Neural cell (in vitro differentiated cells): ENCODE results near the gene FERD3L. TPM values are rescaled to one million over a fixed set of nuclear protein-coding genes. Genes with fewer than 3 reads are reported as not detected.
A peak's percentile ranks its signal among the peaks of the same experiment; 100 is the strongest.
"Not testable (repeated sequence)": the region's sequence is repeated elsewhere in the genome, so short reads cannot be mapped to it uniquely, and the experiment has no call there.

ENCODE experiments used
- H2AFZ ChIP-seq: fragments of 200-600, 300-800 bp; sonication (generic), shearing (Covaris generic); 2 replicates; pipeline ENCODE4 v1.6.0; 2014; ENCODE audit warnings: low read depth, mild to moderate bottlenecking, antibody characterized with exemption, low read length, moderate library complexity
- H3F3A ChIP-seq: fragments of 200-600 bp; shearing (Covaris generic); 2 replicates; pipeline ENCODE4 v1.6.1; 2016; ENCODE audit warnings: mild to moderate bottlenecking, moderate library complexity, mixed read lengths, antibody characterized with exemption, low read length; ENCODE audit not compliant: insufficient read depth, poor library complexity, severe bottlenecking
- H3K27ac ChIP-seq: fragments of 200-600, 300-800 bp; sonication (generic), shearing (Covaris generic); 2 replicates; pipeline ENCODE4 v1.5.1; 2014; ENCODE audit warnings: mild to moderate bottlenecking, low read length, moderate library complexity
- H3K27me3 ChIP-seq: fragments of 300-800, 200-600 bp; sonication (generic), shearing (Covaris generic); 2 replicates; pipeline ENCODE4 v1.6.0; 2014; ENCODE audit warnings: mild to moderate bottlenecking, low read depth, low read length, moderate library complexity; ENCODE audit not compliant: insufficient read depth
- H3K36me3 ChIP-seq: fragments of 300-800, 200-600 bp; sonication (generic), shearing (Covaris generic); 2 replicates; pipeline ENCODE4 v1.5.1; 2014; ENCODE audit warnings: mild to moderate bottlenecking, antibody characterized with exemption, low read length, moderate library complexity; ENCODE audit not compliant: insufficient read depth
- H3K4me2 ChIP-seq: fragments of 300-800, 200-600 bp; sonication (generic), shearing (Covaris generic); 2 replicates; pipeline ENCODE4 v1.6.0; 2014; ENCODE audit warnings: mild to moderate bottlenecking, low read length
- H3K4me3 ChIP-seq: fragments of 300-800, 200-600 bp; sonication (generic), shearing (Covaris generic); 2 replicates; pipeline ENCODE4 v1.5.1; 2014; ENCODE audit warnings: mild to moderate bottlenecking, low read length, moderate library complexity
- H3K79me2 ChIP-seq: fragments of 200-600 bp; shearing (Covaris generic); replicated peaks from 2 replicates; pipeline ENCODE4 v1.6.0; 2014; ENCODE audit warnings: mild to moderate bottlenecking, low read length, moderate library complexity; ENCODE audit not compliant: insufficient read depth
- H3K9ac ChIP-seq: fragments of 300-800, 200-600 bp; sonication (generic), shearing (Covaris generic); 2 replicates; pipeline ENCODE4 v1.6.1; 2016; ENCODE audit warnings: mild to moderate bottlenecking, low read length, mixed read lengths
- H3K9me2 ChIP-seq: fragments of 200-600 bp; shearing (Covaris generic); 2 replicates; pipeline ENCODE4 v1.6.1; 2016; ENCODE audit warnings: mild to moderate bottlenecking, low read length, mixed read lengths; ENCODE audit not compliant: insufficient read depth
- H3K9me3 ChIP-seq: fragments of 200-600, 300-800 bp; sonication (generic), shearing (Covaris generic); 2 replicates; pipeline ENCODE4 v1.6.1; 2016; ENCODE audit warnings: mild to moderate bottlenecking, mixed run types, low read length, moderate library complexity, mixed read lengths
- H4K20me1 ChIP-seq: fragments of 200-600 bp; shearing (Covaris generic); 2 replicates; pipeline ENCODE4 v1.6.1; 2016; ENCODE audit warnings: mild to moderate bottlenecking, mixed run types; ENCODE audit not compliant: insufficient read depth
- EP300 ChIP-seq: fragments of 450-650 bp; conservative IDR thresholded peaks from 2 replicates; pipeline ENCODE4 v1.6.1; 2014; ENCODE audit warnings: antibody characterized with exemption, mild to moderate bottlenecking, moderate library complexity; ENCODE audit not compliant: poor library complexity, severe bottlenecking
- EZH2 ChIP-seq: fragments of 200-600, 300-800 bp; shearing (Covaris generic), sonication (generic); IDR thresholded peaks from 2 replicates; pipeline ENCODE4 v1.6.1; 2014; ENCODE audit warnings: antibody characterized with exemption, low read length, borderline replicate concordance, mild to moderate bottlenecking; ENCODE audit not compliant: insufficient read depth, poor library complexity, severe bottlenecking
- RAD21 ChIP-seq: fragments of 450-650 bp; conservative IDR thresholded peaks from 2 replicates; pipeline ENCODE4 v1.6.1; 2014; ENCODE audit warnings: antibody characterized with exemption, mild to moderate bottlenecking, moderate library complexity
- SMC3 ChIP-seq: fragments of 450-650 bp; conservative IDR thresholded peaks from 2 replicates; pipeline ENCODE4 v1.6.1; 2014; ENCODE audit warnings: antibody characterized with exemption, mild to moderate bottlenecking, moderate library complexity; ENCODE audit not compliant: poor library complexity
- TAF1 ChIP-seq: IDR thresholded peaks from 2 replicates; pipeline ENCODE4 v1.6.1; 2012; ENCODE audit warnings: low read depth
- polyA minus RNA-seq: library from RNA; depleted of rRNA, polyadenylated mRNA; stranded (reverse); fragments of >200 nt; gene quantifications from 2 replicates; pipeline ENCODE4 v1.2.3, GENCODE V29; 2014
- polyA plus RNA-seq: library from polyadenylated mRNA; depleted of rRNA; stranded (reverse); fragments of >200 nt; gene quantifications from 2 replicates; pipeline ENCODE4 v1.2.3, GENCODE V29; 2014
- TF ChIP-seq, protein P1 (sequence below): IDR thresholded peaks from 2 replicates; pipeline ENCODE4 v1.6.1; 2012; ENCODE audit warnings: borderline replicate concordance

The FERD3L gene, protein sequence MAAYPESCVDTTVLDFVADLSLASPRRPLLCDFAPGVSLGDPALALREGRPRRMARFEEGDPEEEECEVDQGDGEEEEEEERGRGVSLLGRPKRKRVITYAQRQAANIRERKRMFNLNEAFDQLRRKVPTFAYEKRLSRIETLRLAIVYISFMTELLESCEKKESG
- polyA plus RNA-seq (not detected in 2 replicates), polyA minus RNA-seq (not detected in 2 replicates)

DNA sequence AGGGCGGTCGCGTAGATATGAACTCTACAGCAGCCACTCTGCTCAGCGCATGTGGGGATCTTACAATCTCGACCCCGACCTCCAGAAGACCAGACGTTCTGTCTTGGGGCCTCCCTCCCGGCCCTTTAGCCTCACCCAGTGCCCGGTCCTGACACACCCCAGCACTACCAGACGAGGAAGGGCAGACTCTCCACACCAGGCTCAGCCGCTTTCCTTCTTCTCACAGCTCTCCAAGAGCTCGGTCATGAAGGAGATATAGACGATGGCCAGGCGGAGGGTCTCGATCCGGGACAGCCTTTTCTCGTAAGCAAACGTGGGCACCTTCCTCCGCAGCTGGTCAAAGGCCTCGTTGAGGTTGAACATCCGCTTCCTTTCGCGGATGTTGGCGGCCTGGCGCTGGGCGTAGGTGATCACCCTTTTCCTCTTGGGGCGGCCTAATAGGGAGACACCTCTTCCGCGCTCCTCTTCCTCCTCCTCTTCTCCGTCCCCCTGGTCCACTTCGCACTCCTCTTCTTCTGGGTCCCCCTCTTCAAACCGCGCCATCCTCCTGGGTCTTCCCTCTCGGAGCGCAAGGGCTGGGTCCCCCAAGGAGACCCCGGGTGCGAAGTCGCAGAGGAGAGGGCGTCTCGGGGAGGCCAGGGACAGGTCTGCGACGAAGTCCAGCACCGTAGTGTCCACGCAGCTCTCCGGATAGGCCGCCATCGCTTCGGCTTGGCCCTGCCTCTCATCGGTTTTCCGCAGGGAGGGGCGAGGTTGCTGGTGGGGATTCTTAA lies at the start of gene FERD3L:
Gene FERD3L, minus strand, starts transcription at position 761 of the 773 bp plus-strand sequence. Its CDS starts 59 bp downstream, at position 702.
- no peak for TF ChIP-seq EP300
- peak; percentile 73 for TF ChIP-seq EZH2
- no peak for TF ChIP-seq TAF1
- no peak for TF ChIP-seq RAD21
- TF ChIP-seq SMC3 = no peak
- no peak within 1 kb of the TSS for H3K9ac ChIP-seq
- no peaks in the 10 kb centered on the region for H3K9me2 ChIP-seq
- no peaks in the 10 kb centered on the region for H3K9me3 ChIP-seq
- peaks cover 85% of the 10 kb centered on the region for H3K27me3 ChIP-seq
- no peak within 1 kb of the TSS for H3K27ac ChIP-seq
- H4K20me1 ChIP-seq = no peaks in the 10 kb centered on the region
- no peak within 1 kb of the TSS for H2AFZ ChIP-seq
- peak within 1 kb of the TSS; percentile 50 for H3K4me3 ChIP-seq
- H3K79me2 ChIP-seq = no peaks in the 10 kb centered on the region
- H3K4me2 ChIP-seq = no peak within 1 kb of the TSS
- H3F3A ChIP-seq = no peaks in the 10 kb centered on the region
- no peaks in the 10 kb centered on the region for H3K36me3 ChIP-seq

DNA sequence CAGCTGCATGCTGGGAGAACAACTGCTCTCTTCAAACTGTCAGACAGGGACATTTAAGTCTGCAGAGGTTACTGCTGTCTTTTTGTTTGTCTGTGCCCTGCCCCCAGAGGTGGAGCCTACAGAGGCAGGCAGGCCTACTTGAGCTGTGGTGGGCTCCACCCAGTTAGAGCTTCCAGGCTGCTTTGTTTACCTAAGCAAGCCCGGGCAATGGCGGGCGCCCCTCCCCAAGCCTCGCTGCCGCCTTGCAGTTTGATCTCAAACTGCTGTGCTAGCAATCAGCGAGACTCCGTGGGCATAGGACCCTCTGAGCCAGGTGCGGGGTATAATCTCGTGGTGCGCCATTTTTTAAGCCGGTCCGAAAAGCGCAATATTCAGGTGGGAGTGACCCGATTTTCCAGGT lies 49.2 kb upstream of the FERD3L start:
- not testable (repeated sequence) for H3K4me3 ChIP-seq, H3K79me2 ChIP-seq, H3K9me3 ChIP-seq, H3K9ac ChIP-seq, H3K27me3 ChIP-seq, H3K36me3 ChIP-seq, H3K27ac ChIP-seq, H3K9me2 ChIP-seq, H3K4me2 ChIP-seq, H4K20me1 ChIP-seq, H2AFZ ChIP-seq, H3F3A ChIP-seq

DNA sequence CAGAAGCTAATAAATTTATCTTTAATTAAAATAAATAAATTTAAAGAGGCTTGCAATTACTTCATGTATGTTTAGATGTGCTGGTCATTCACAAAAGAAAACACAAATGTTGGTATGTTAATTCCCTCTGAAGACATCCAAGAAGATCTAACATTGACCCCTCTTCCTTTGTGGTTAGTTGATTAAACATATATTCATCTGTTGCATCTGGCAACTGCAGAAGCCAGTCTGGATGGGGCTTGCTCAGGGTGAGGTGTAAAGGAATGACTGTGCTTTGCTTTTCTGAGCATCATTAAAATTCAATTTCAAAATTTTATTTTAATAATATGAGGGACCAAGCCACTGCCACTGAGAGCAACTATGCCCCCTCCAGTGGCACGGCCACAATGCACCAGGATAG lies 36.4 kb upstream of the FERD3L start:
- no peaks in the 10 kb centered on the region for H3K36me3 ChIP-seq
- no peak overlapping the region for H3K4me3 ChIP-seq
- H3K9me2 ChIP-seq = no peaks in the 10 kb centered on the region
- TF ChIP-seq, protein P1, sequence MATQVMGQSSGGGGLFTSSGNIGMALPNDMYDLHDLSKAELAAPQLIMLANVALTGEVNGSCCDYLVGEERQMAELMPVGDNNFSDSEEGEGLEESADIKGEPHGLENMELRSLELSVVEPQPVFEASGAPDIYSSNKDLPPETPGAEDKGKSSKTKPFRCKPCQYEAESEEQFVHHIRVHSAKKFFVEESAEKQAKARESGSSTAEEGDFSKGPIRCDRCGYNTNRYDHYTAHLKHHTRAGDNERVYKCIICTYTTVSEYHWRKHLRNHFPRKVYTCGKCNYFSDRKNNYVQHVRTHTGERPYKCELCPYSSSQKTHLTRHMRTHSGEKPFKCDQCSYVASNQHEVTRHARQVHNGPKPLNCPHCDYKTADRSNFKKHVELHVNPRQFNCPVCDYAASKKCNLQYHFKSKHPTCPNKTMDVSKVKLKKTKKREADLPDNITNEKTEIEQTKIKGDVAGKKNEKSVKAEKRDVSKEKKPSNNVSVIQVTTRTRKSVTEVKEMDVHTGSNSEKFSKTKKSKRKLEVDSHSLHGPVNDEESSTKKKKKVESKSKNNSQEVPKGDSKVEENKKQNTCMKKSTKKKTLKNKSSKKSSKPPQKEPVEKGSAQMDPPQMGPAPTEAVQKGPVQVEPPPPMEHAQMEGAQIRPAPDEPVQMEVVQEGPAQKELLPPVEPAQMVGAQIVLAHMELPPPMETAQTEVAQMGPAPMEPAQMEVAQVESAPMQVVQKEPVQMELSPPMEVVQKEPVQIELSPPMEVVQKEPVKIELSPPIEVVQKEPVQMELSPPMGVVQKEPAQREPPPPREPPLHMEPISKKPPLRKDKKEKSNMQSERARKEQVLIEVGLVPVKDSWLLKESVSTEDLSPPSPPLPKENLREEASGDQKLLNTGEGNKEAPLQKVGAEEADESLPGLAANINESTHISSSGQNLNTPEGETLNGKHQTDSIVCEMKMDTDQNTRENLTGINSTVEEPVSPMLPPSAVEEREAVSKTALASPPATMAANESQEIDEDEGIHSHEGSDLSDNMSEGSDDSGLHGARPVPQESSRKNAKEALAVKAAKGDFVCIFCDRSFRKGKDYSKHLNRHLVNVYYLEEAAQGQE = no peak
- no peak overlapping the region for H3K9ac ChIP-seq
- H3K79me2 ChIP-seq = no peaks in the 10 kb centered on the region
- H3K27ac ChIP-seq = no peak overlapping the region
- no peaks in the 10 kb centered on the region for H3F3A ChIP-seq
- H3K27me3 ChIP-seq = no peaks in the 10 kb centered on the region
- H4K20me1 ChIP-seq = no peaks in the 10 kb centered on the region
- H3K4me2 ChIP-seq = no peak overlapping the region
- H3K9me3 ChIP-seq = no peaks in the 10 kb centered on the region
- no peak overlapping the region for H2AFZ ChIP-seq
